ENCODE results near the gene TMEM39A.

GRCh38 chr3:119427669-119428068, 35.7 kb downstream of the TMEM39A start:
- no peak for TF ChIP-seq JUND (IDR thresholded peaks at IDR 0.05)
- no peak for TF ChIP-seq PBX3 (IDR thresholded peaks at IDR 0.05)
- no peak for TF ChIP-seq POLR2AphosphoS5 (IDR thresholded peaks at IDR 0.05; ENCODE audit: low read depth, low read length)
- TF ChIP-seq CTCF (IDR thresholded peaks at IDR 0.05): no peak
- TF ChIP-seq ZBTB33 (IDR thresholded peaks at IDR 0.05; ENCODE audit: borderline replicate concordance, low read depth): no peak
- no peak for TF ChIP-seq EZH2phosphoT487 (IDR thresholded peaks at IDR 0.05; ENCODE audit: borderline replicate concordance, low read depth)
- TF ChIP-seq MXI1 (IDR thresholded peaks at IDR 0.05; ENCODE audit: low read depth, low read length): no peak
